Measurements from ENCODE around the gene TRIM43.
"Not testable (repeated sequence)": the region's sequence is repeated elsewhere in the genome, so short reads cannot be mapped to it uniquely, and the experiment has no call there.

Gene TRIM43

DNA sequence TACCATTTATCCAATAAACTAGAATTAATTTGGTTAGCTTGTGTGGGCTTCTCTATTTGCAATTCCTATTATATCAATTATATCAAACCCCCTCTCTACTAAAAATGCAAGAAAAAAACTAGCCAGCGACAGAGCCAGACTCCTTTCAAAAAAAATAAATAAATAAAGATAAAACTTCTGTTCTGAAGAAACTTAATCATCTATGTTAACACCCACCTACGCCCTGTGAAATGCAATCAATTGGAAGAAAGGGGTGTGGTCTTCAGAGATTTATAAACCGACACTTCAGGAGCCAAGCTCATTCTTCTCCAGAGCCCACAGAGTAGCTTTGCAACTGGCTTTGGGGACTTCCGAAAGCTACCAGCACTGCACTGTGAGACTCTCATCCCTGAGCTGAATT is at the start of gene TRIM43:
Gene TRIM43 (plus strand): TSS at position 301 of the 400 bp plus-strand sequence. CDS start 2,023 bp downstream, outside the sequence.
- H3K4me3 ChIP-seq (ENCODE audit: low read length); DNase-seq (ENCODE audit: low read depth): not testable (repeated sequence)

GRCh38 chr2:95551055-95551568 is 40.7 kb upstream of the TRIM43 start:
- TF ChIP-seq CTCF (conservative IDR thresholded peaks at IDR 0.05; ENCODE audit: low read depth, low read length): no peak
- no peak for DNase-seq (ENCODE audit: low read depth)
- H3K4me3 ChIP-seq (ENCODE audit: low read length): no peak overlapping the region

GRCh38 chr2:95552911-95553310 is 38.9 kb upstream of the TRIM43 start:
- H3K4me3 ChIP-seq (ENCODE audit: low read length): no peak overlapping the region
- TF ChIP-seq CTCF (conservative IDR thresholded peaks at IDR 0.05; ENCODE audit: low read depth, low read length): no peak
- no peak for DNase-seq (ENCODE audit: low read depth)

DNA sequence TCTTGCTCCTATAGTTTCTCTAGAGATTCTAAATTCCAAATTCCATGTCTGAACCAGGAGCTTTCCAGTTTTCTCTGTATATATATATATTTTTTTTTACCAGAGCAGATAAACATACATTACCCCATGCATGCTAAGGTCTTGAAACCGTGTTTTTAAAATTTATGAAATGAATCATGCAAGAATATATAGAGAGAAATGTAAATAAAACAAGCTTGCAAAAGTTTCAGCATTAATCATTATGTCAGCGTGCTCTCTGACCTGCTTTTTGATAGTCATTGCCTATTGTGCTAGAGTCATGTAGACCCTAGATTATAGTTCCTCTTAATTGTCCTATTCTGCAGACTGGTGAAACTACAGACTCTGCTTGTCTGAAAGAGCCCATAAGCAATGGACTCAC is 22.6 kb upstream of the TRIM43 start:
- TF ChIP-seq CTCF (conservative IDR thresholded peaks at IDR 0.05; ENCODE audit: low read depth, low read length): no peak
- no peak for DNase-seq (ENCODE audit: low read depth)
- H3K4me3 ChIP-seq (ENCODE audit: low read length): no peak overlapping the region

- no peak overlapping the region for H3K4me3 ChIP-seq (ENCODE audit: low read length)
- DNase-seq (ENCODE audit: low read depth): no peak
- TF ChIP-seq CTCF (conservative IDR thresholded peaks at IDR 0.05; ENCODE audit: low read depth, low read length): no peak
Measured at GRCh38 chr2:95573866-95574265, 17.9 kb upstream of the TRIM43 start.

- TF ChIP-seq CTCF (conservative IDR thresholded peaks at IDR 0.05; ENCODE audit: low read depth, low read length): no peak
- H3K4me3 ChIP-seq (ENCODE audit: low read length): no peak overlapping the region
- DNase-seq (ENCODE audit: low read depth): no peak
Measured at GRCh38 chr2:95574506-95574905, 17.3 kb upstream of the TRIM43 start.

DNA sequence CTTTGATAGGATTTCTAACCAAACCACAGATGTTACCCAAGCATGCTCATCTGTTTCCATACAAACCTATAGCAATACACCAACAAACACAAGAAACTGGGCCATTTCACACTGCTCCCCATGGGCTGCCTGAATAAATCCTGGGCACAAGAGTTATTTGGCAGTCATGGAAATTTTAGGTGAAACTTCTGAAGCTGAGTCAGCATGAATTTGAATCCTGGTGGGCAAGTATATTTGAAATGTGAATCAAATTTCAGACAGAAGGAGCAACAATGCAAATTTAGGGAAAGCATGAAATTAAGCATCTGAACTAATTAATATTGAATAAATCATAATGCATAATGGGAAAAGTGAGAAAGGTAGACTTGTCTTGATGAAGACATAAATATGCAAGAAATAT is 15.9 kb upstream of the TRIM43 start:
- no peak for TF ChIP-seq CTCF (conservative IDR thresholded peaks at IDR 0.05; ENCODE audit: low read depth, low read length)
- H3K4me3 ChIP-seq (ENCODE audit: low read length): no peak overlapping the region
- DNase-seq (ENCODE audit: low read depth): no peak

DNA sequence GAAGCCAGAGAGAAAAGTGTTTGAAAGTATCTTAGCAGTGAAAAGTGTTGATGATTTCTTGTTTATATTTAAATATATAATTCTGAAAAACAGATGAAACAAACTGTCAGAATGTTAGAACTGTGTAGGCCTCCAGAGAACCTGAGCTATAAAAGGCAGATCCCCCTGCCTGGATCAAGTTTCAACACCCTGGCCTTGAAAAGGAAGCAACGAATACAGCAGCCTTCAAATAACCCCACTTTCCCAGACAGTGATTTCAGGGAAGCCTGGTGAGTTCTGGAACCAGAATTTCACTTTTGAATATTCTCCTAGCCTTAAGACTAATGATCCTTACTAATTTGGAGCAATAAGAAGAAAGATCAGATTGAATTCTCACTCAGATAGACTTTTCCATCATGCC is 13.3 kb upstream of the TRIM43 start:
- no peak overlapping the region for H3K4me3 ChIP-seq (ENCODE audit: low read length)
- TF ChIP-seq CTCF (conservative IDR thresholded peaks at IDR 0.05; ENCODE audit: low read depth, low read length): no peak
- no peak for DNase-seq (ENCODE audit: low read depth)

DNA sequence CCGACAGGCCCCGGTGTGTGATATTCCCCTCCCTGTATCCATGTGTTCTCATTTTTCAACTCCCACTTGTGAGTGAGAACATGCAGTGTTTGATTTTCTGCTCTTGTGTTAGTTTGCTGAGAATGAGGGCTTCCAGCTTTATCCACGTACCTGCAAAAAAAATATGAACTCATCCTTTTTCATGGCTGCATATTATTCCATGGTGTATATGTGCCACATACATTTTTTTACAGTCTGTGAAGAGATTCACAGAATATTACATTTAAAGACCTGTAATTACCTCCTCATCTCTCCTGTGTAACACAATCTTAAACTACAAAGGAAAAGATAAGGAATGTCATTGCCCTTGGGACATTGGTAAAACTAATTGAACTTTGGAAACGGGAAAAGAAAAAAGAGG is 8.3 kb upstream of the TRIM43 start:
- not testable (repeated sequence) for DNase-seq (ENCODE audit: low read depth); H3K4me3 ChIP-seq (ENCODE audit: low read length)

DNA sequence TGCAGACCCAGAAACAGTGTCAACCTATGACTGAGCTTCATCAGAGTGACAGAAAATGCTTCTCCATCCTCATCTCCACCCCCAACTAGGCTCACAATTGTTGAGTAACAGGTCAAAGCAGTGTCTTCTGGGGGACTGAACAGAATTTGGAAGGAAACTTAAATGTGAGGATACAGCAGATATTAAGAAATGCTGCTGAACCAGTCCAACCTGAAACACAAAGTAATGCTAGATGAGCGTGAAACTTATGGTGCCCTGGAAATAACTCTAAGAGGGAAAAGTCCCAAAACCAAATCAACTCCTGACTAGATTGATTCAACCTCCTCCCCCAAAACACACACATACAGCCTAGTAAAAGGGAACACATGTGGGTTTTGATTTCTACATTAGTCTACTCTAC is 7.5 kb upstream of the TRIM43 start:
- not testable (repeated sequence) for H3K4me3 ChIP-seq (ENCODE audit: low read length); DNase-seq (ENCODE audit: low read depth)

GRCh38 chr2:95589777-95590536 is 1.8 kb upstream of the TRIM43 start:
- H3K4me3 ChIP-seq (ENCODE audit: low read length); DNase-seq (ENCODE audit: low read depth): not testable (repeated sequence)

Data from retinal pigment epithelial cell (primary cell).